HEK293 (cell line): ENCODE results near the gene FERMT1.

Experiments used
- CTCF ChIA-PET: fragments of 350-600 bp; formaldehyde crosslinking; extraction: SDS; loops from one replicate; lab custom pipeline; 2021; ENCODE audit warnings: antibody characterized with exemption; lab: Yijun Ruan, JAX
- POLR2A ChIA-PET: fragments of 300-600 bp; formaldehyde crosslinking; extraction: SDS; loops from one replicate; lab custom pipeline; 2020; ENCODE audit warnings: antibody characterized with exemption, inconsistent platforms; lab: Yijun Ruan, JAX
- H3K27ac ChIP-seq: fragments of 200-500 bp; sonication (Bioruptor generic); 2 replicates; pipeline ENCODE4 v1.5.1; 2014; ENCODE audit warnings: low read depth, low read length, control low read depth, inconsistent platforms; ENCODE audit errors: extremely low read depth
- H3K36me3 ChIP-seq, 2 experiments: fragments of 200-500 bp in 1 of 2; sonication (Bioruptor generic) in 1 of 2; 1 replicate in 1 of 2; 2 replicates in 1 of 2; pipeline ENCODE4 v1.5.1; 2014 to 2017; ENCODE audit warnings: inconsistent platforms in 2 of 2, low read length in 2 of 2; ENCODE audit not compliant: control insufficient read depth in 2 of 2, insufficient read depth in 1 of 2
- H3K4me1 ChIP-seq: fragments of 200-500 bp; sonication (Bioruptor generic); 2 replicates; pipeline ENCODE4 v1.5.1; 2014; ENCODE audit warnings: mild to moderate bottlenecking, low read length, inconsistent platforms; ENCODE audit not compliant: control insufficient read depth, insufficient read depth
- H3K4me3 ChIP-seq: 2 replicates; pipeline ENCODE4 v1.5.1; 2011; ENCODE audit warnings: low read depth, mild to moderate bottlenecking, control low read depth, low read length, moderate library complexity
- H3K9me3 ChIP-seq: fragments of 200-500 bp; sonication (Bioruptor generic); 2 replicates; pipeline ENCODE4 v1.5.1; 2014; ENCODE audit warnings: low read depth, low read length, inconsistent platforms; ENCODE audit not compliant: control insufficient read depth, insufficient read depth
- BCL11A ChIP-seq: fragments of 450-650 bp; formaldehyde crosslinking; IDR thresholded peaks from 2 replicates; pipeline ENCODE4 v1.5.1; 2016; ENCODE audit warnings: low read depth, missing biosample characterization, missing genetic modification characterization
- GFI1B ChIP-seq: fragments of 450-650 bp; formaldehyde crosslinking; IDR thresholded peaks from 2 replicates; pipeline ENCODE4 v1.5.1; 2016; ENCODE audit warnings: missing biosample characterization, missing genetic modification characterization
- OVOL3 ChIP-seq: fragments of 450-650 bp; formaldehyde crosslinking; IDR thresholded peaks from 2 replicates; pipeline ENCODE4 v1.5.1; 2016; ENCODE audit warnings: missing biosample characterization, missing genetic modification characterization
- SP3 ChIP-seq: fragments of 450-650 bp; formaldehyde crosslinking; IDR thresholded peaks from 2 replicates; pipeline ENCODE4 v1.5.1; 2016; ENCODE audit warnings: missing biosample characterization, missing genetic modification characterization
- TSHZ1 ChIP-seq: fragments of 450-650 bp; formaldehyde crosslinking; IDR thresholded peaks from 2 replicates; pipeline ENCODE4 v1.5.1; 2016; ENCODE audit warnings: missing biosample characterization, missing genetic modification characterization, borderline replicate concordance
- ZBTB7A ChIP-seq: fragments of 450-650 bp; formaldehyde crosslinking; IDR thresholded peaks from 2 replicates; pipeline ENCODE4 v1.5.1; 2016; ENCODE audit warnings: low read depth, missing biosample characterization, missing genetic modification characterization
- ZFP3 ChIP-seq: fragments of 450-650 bp; formaldehyde crosslinking; IDR thresholded peaks from 2 replicates; pipeline ENCODE4 v1.5.1; 2016; ENCODE audit warnings: low read depth, missing biosample characterization, missing genetic modification characterization
- ZIC2 ChIP-seq: fragments of 450-650 bp; formaldehyde crosslinking; IDR thresholded peaks from 2 replicates; pipeline ENCODE4 v1.5.1; 2016; ENCODE audit warnings: missing biosample characterization, missing genetic modification characterization
- ZNF132 ChIP-seq: fragments of 450-650 bp; formaldehyde crosslinking; IDR thresholded peaks from 2 replicates; pipeline ENCODE4 v1.5.1; 2017; ENCODE audit warnings: missing biosample characterization, missing genetic modification characterization, borderline replicate concordance
- ZNF174 ChIP-seq: fragments of 450-650 bp; formaldehyde crosslinking; IDR thresholded peaks from 2 replicates; pipeline ENCODE4 v1.5.0; 2017; ENCODE audit warnings: missing biosample characterization, mild to moderate bottlenecking, missing genetic modification characterization
- ZNF24 ChIP-seq: fragments of 450-650 bp; formaldehyde crosslinking; IDR thresholded peaks from 2 replicates; pipeline ENCODE4 v1.5.1; 2016; ENCODE audit warnings: missing biosample characterization, missing genetic modification characterization
- ZNF248 ChIP-seq: fragments of 450-650 bp; formaldehyde crosslinking; IDR thresholded peaks from 2 replicates; pipeline ENCODE4 v1.5.1; 2017; ENCODE audit warnings: missing biosample characterization, missing genetic modification characterization
- ZNF274 ChIP-seq, 2 experiments: fragments of 200-500 bp in 1 of 2; fragments of 450-650 bp in 1 of 2; sonication (Bioruptor generic) in 1 of 2; formaldehyde crosslinking in 1 of 2; IDR thresholded peaks; 2 replicates each; pipeline versions ENCODE4 v1.5.1 to v1.6.1; 2014 to 2016; ENCODE audit warnings: borderline replicate concordance in 1 of 2, inconsistent platforms in 1 of 2, low read length in 1 of 2, missing biosample characterization in 1 of 2, missing genetic modification characterization in 1 of 2
- ZNF394 ChIP-seq: fragments of 450-650 bp; formaldehyde crosslinking; IDR thresholded peaks from 2 replicates; pipeline ENCODE4 v1.5.1; 2016; ENCODE audit warnings: missing biosample characterization, missing genetic modification characterization, mild to moderate bottlenecking, moderate library complexity, borderline replicate concordance
- ZNF426 ChIP-seq: fragments of 450-650 bp; formaldehyde crosslinking; IDR thresholded peaks from 2 replicates; pipeline ENCODE4 v1.5.1; 2017; ENCODE audit warnings: missing biosample characterization, missing genetic modification characterization, mild to moderate bottlenecking, inconsistent platforms, moderate library complexity
- ZNF48 ChIP-seq: fragments of 450-650 bp; formaldehyde crosslinking; IDR thresholded peaks from 2 replicates; pipeline ENCODE4 v1.5.1; 2016; ENCODE audit warnings: missing biosample characterization, missing genetic modification characterization
- ZNF596 ChIP-seq: fragments of 450-650 bp; IDR thresholded peaks from 2 replicates; pipeline ENCODE4 v1.5.0; 2018; ENCODE audit warnings: missing biosample characterization, mild to moderate bottlenecking, missing genetic modification characterization, moderate library complexity
- ZNF654 ChIP-seq: fragments of 450-650 bp; formaldehyde crosslinking; IDR thresholded peaks from 2 replicates; pipeline ENCODE4 v1.5.1; 2016; ENCODE audit warnings: low read depth, missing biosample characterization, missing genetic modification characterization
- ZNF747 ChIP-seq: fragments of 450-650 bp; formaldehyde crosslinking; IDR thresholded peaks from 2 replicates; pipeline ENCODE4 v1.5.1; 2016; ENCODE audit warnings: missing biosample characterization, missing genetic modification characterization
- ZNF768 ChIP-seq: fragments of 450-650 bp; formaldehyde crosslinking; IDR thresholded peaks from 2 replicates; pipeline ENCODE4 v1.5.1; 2018; ENCODE audit warnings: missing biosample characterization, mild to moderate bottlenecking, missing genetic modification characterization
- TF ChIP-seq, protein P1 (sequence below): IDR thresholded peaks from 2 replicates; pipeline ENCODE4 v1.6.1; 2011; ENCODE audit warnings: mild to moderate bottlenecking, low read depth, low read length, borderline replicate concordance
- TF ChIP-seq, protein P2 (sequence below): fragments of 450-650 bp; IDR thresholded peaks from 2 replicates; pipeline ENCODE4 v1.5.1; 2018; ENCODE audit warnings: missing biosample characterization, mild to moderate bottlenecking, missing genetic modification characterization
- TF ChIP-seq, protein P3 (sequence below): fragments of 450-650 bp; formaldehyde crosslinking; IDR thresholded peaks from 2 replicates; pipeline ENCODE4 v1.5.1; 2016; ENCODE audit warnings: missing biosample characterization, missing genetic modification characterization
- TF ChIP-seq, protein P4 (sequence below): fragments of 450-650 bp; formaldehyde crosslinking; IDR thresholded peaks from 2 replicates; pipeline ENCODE4 v1.5.1; 2016; ENCODE audit warnings: missing biosample characterization, missing genetic modification characterization

The FERMT1 gene

DNA sequence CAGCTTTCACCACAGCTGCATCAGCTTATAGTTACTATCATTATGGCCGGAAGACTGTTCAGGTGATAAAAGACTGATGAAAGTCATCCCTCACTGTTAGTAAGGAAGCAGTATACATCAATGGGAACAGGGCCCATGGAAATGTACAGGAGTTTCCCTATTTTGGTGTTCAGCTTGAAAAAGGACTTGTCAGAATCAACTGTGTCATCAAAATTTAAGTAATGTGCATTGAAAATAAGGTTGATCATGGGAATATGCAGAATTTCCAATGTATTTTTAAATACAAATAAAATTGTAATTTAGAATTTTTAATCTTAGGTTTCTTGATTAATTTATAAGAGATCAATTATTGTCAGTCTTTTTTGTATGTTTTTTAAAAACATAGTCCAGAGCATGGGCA is 85.7 kb downstream of the FERMT1 start:
- H3K4me1 ChIP-seq: no peaks in the 10 kb centered on the region
- POLR2A ChIA-PET: no interaction called here
- CTCF ChIA-PET: interaction anchor here (0.7 to 1.0 kb wide), 3 partner anchors 20 to 480 kb away, joined by 3 read pairs; no protein-coding TSS in a partner anchor
- TF ChIP-seq ZNF768 (tag by site-specific recombination): no peak
- TF ChIP-seq ZFP3 (tag by site-specific recombination): no peak
- no peak for TF ChIP-seq BCL11A (tag by site-specific recombination)
- no peak for TF ChIP-seq ZIC2 (tag by site-specific recombination)
- TF ChIP-seq ZNF132 (tag by site-specific recombination): no peak
- TF ChIP-seq GFI1B (tag by site-specific recombination): no peak
- no peak for TF ChIP-seq SP3 (tag by site-specific recombination)
- TF ChIP-seq OVOL3 (tag by site-specific recombination): no peak
- no peak for TF ChIP-seq ZBTB7A (tag by site-specific recombination)
- no peak for TF ChIP-seq ZNF174 (tag by site-specific recombination)
- TF ChIP-seq, protein P1, sequence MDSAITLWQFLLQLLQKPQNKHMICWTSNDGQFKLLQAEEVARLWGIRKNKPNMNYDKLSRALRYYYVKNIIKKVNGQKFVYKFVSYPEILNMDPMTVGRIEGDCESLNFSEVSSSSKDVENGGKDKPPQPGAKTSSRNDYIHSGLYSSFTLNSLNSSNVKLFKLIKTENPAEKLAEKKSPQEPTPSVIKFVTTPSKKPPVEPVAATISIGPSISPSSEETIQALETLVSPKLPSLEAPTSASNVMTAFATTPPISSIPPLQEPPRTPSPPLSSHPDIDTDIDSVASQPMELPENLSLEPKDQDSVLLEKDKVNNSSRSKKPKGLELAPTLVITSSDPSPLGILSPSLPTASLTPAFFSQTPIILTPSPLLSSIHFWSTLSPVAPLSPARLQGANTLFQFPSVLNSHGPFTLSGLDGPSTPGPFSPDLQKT: no peak
- no peak for TF ChIP-seq TSHZ1 (tag by site-specific recombination)
- no peak for TF ChIP-seq ZNF426 (tag by site-specific recombination)
- no peak for TF ChIP-seq ZNF248 (tag by site-specific recombination)
- TF ChIP-seq, protein P2, sequence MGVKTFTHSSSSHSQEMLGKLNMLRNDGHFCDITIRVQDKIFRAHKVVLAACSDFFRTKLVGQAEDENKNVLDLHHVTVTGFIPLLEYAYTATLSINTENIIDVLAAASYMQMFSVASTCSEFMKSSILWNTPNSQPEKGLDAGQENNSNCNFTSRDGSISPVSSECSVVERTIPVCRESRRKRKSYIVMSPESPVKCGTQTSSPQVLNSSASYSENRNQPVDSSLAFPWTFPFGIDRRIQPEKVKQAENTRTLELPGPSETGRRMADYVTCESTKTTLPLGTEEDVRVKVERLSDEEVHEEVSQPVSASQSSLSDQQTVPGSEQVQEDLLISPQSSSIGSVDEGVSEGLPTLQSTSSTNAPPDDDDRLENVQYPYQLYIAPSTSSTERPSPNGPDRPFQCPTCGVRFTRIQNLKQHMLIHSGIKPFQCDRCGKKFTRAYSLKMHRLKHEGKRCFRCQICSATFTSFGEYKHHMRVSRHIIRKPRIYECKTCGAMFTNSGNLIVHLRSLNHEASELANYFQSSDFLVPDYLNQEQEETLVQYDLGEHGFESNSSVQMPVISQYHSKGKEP (tag by site-specific recombination): no peak
- TF ChIP-seq ZNF654 (tag by site-specific recombination): no peak
- no peak for TF ChIP-seq ZNF48 (tag by site-specific recombination)
- TF ChIP-seq, protein P3, sequence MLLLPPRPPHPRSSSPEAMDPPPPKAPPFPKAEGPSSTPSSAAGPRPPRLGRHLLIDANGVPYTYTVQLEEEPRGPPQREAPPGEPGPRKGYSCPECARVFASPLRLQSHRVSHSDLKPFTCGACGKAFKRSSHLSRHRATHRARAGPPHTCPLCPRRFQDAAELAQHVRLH (tag by site-specific recombination): no peak
- TF ChIP-seq, all 188 proteins: peak for 0
- Histone ChIP-seq H3K27ac (no peak overlapping the region), H3K36me3 (peaks cover 11 to 86% of the 10 kb centered on the region in 2 experiments), H3K4me3 (no peak overlapping the region), H3K9me3 (no peaks in the 10 kb centered on the region)

DNA sequence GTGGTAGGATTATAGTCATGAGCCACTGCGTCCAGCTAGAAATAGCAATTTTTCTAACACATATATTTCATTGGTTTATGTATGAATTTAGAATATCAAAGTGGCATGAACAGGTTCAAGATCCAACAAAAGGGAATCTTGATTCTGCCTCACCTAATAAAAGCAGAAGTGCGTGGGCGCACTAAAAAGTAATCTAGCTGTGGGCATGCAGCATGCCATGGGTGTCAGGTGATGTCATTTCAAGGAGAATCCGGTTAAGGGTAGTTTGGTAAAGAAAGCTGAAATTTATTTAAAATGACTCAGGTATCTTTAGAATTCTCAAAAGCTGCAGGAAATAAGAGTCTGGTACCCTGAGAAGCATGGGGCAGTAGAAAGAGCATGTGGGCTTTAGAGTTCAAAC is 86.6 kb downstream of the FERMT1 start:
- POLR2A ChIA-PET: no interaction called here
- Histone ChIP-seq H3K4me1 (no peaks in the 10 kb centered on the region), H3K27ac (no peak overlapping the region), H3K4me3 (no peak overlapping the region), H3K36me3 (peaks cover 11 to 82% of the 10 kb centered on the region in 2 experiments), H3K9me3 (no peaks in the 10 kb centered on the region)
- CTCF ChIA-PET: interaction anchor here (0.7 to 1.0 kb wide), 2 partner anchors 19 to 479 kb away, joined by 3 read pairs; no protein-coding TSS in a partner anchor
- TF ChIP-seq ZNF24: no peak
- TF ChIP-seq ZNF596: no peak
- TF ChIP-seq ZNF747: no peak
- TF ChIP-seq ZNF274 (IDR thresholded peaks at IDR 0.05; ENCODE audit: low read length): no peak
- no peak for TF ChIP-seq ZNF274 (tag by site-specific recombination; IDR thresholded peaks at IDR 0.05; ENCODE audit: borderline replicate concordance)
- TF ChIP-seq, protein P4, sequence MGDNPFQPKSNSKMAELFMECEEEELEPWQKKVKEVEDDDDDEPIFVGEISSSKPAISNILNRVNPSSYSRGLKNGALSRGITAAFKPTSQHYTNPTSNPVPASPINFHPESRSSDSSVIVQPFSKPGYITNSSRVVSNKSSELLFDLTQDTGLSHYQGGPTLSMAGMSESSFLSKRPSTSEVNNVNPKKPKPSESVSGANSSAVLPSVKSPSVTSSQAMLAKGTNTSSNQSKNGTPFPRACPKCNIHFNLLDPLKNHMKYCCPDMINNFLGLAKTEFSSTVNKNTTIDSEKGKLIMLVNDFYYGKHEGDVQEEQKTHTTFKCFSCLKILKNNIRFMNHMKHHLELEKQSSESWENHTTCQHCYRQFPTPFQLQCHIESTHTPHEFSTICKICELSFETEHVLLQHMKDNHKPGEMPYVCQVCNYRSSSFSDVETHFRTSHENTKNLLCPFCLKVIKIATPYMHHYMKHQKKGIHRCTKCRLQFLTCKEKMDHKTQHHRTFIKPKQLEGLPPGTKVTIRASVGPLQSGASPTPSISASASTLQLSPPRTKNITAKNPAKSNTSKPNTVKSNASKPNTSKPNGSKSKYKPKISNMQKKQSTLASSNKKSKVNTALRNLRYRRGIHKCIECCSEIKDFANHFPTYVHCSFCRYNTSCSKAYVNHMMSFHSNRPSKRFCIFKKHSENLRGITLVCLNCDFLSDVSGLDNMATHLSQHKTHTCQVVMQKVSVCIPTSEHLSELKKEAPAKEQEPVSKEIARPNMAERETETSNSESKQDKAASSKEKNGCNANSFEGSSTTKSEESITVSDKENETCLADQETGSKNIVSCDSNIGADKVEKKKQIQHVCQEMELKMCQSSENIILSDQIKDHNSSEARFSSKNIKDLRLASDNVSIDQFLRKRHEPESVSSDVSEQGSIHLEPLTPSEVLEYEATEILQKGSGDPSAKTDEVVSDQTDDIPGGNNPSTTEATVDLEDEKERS (tag by site-specific recombination): no peak
- no peak for TF ChIP-seq ZNF394 (tag by site-specific recombination)
